Endodermal cell (in vitro differentiated cells): ENCODE data around the gene SEC14L2. TPM values are rescaled to one million over a fixed set of nuclear protein-coding genes. Genes with fewer than 3 reads are reported as not detected.

ENCODE experiments used
- DNase-seq: peaks from one replicate; pipeline ENCODE4 v3.0.0-alpha.2; 2017
- H3K27ac ChIP-seq: 2 replicates; pipeline ENCODE4 v1.5.1; 2013; ENCODE audit warnings: mild to moderate bottlenecking, low read depth, low read length, moderate library complexity
- H3K27me3 ChIP-seq: 2 replicates; pipeline ENCODE4 v1.6.1; 2013; ENCODE audit warnings: mild to moderate bottlenecking, low read length, moderate library complexity; ENCODE audit not compliant: insufficient read depth, control insufficient read depth, poor library complexity, severe bottlenecking
- H3K36me3 ChIP-seq: 2 replicates; pipeline ENCODE4 v1.7.0; 2013; ENCODE audit warnings: mild to moderate bottlenecking, low read length, moderate library complexity; ENCODE audit not compliant: control insufficient read depth, insufficient read depth
- H3K4me1 ChIP-seq: one replicate; pipeline ENCODE4 v1.7.0; 2013; ENCODE audit warnings: low read length; ENCODE audit not compliant: control insufficient read depth, insufficient read depth
- H3K4me3 ChIP-seq: 2 replicates; pipeline ENCODE4 v1.5.1; 2013; ENCODE audit warnings: mild to moderate bottlenecking, low read length, moderate library complexity
- H3K9ac ChIP-seq: 2 replicates; pipeline ENCODE4 v1.6.1; 2013; ENCODE audit warnings: mild to moderate bottlenecking, low read length, moderate library complexity; ENCODE audit not compliant: poor library complexity, severe bottlenecking; ENCODE audit errors: extremely low read depth
- H3K9me3 ChIP-seq: 2 replicates; pipeline ENCODE4 v1.6.1; 2013; ENCODE audit warnings: mild to moderate bottlenecking, low read length, moderate library complexity; ENCODE audit not compliant: control insufficient read depth
- H3K27ac Mint-ChIP-seq: 2 replicates; pipeline ENCODE4 v1.8.0; 2020; ENCODE audit warnings: mixed read lengths
- H3K27me3 Mint-ChIP-seq: 2 replicates; pipeline ENCODE4 v1.8.0; 2021; ENCODE audit warnings: mild to moderate bottlenecking, mixed read lengths; ENCODE audit not compliant: insufficient read depth
- H3K36me3 Mint-ChIP-seq: 2 replicates; pipeline ENCODE4 v1.8.0; 2020; ENCODE audit warnings: low read depth, mixed read lengths
- H3K4me1 Mint-ChIP-seq: 2 replicates; pipeline ENCODE4 v1.8.0; 2020; ENCODE audit warnings: mixed read lengths
- H3K4me3 Mint-ChIP-seq: 2 replicates; pipeline ENCODE4 v1.8.0; 2020; ENCODE audit warnings: mild to moderate bottlenecking, moderate library complexity, mixed read lengths
- H3K9me3 Mint-ChIP-seq: 2 replicates; pipeline ENCODE4 v1.8.0; 2020; ENCODE audit warnings: mild to moderate bottlenecking, mixed read lengths
- WGBS, 2 experiments: methylation state at CpG; one replicate each; pipeline versions ENCODE4 v1.1.5 to v1.1.7; 2013; ENCODE audit warnings: missing lambda C conversion rate in 2 of 2, mixed read lengths in 1 of 2; ENCODE audit not compliant: insufficient coverage in 1 of 2, insufficient read length in 1 of 2; 5-methylcytosine and 5-hydroxymethylcytosine counted together
- total RNA-seq, 2 donors: library from RNA; stranded (reverse); fragmentation: NEBNext Ultra II Directional in 1 of 2; extraction: Animal tissue kit (Norgen Biotek cat#: 25700) in 1 of 2; gene quantifications; 2 replicates in 1 of 2; 3 replicates in 1 of 2; pipeline ENCODE4 v1.2.1, GENCODE V29; 2021
- TF ChIP-seq, protein P1 (sequence below): fragments of 200-600 bp; sonication (generic); conservative IDR thresholded peaks from 2 replicates; pipeline ENCODE4 v1.5.0; 2021; ENCODE audit warnings: antibody characterized with exemption, mild to moderate bottlenecking

The SEC14L2 gene
- total RNA-seq, 2 donors from 2014 or later, result 13.9 to 19.1 TPM

DNA sequence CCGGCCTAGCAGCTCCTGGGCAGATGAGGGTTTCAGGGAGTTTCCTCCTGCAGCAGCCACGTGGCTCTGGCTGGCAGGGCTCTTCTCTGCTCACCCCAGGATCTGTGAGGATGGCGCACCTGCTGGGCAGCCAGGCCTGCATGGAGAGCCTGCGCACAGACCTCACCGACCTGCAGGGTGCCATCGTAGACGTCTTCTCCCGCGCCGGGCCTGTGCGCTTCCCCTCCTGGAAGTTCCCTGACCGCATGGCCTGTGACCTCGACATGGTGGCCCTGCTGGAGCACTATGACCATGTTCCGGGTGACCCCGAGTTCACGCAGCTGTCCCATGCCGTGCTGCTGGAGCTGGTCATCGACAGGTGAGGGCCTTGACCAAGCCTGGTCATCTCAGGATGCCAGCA lies 30.9 kb upstream of the SEC14L2 start:
- Histone ChIP-seq H3K9me3 (no peaks in the 10 kb centered on the region), H3K27me3 (no peaks in the 10 kb centered on the region), H3K36me3 (peaks cover 8% of the 10 kb centered on the region), H3K9ac (no peak overlapping the region), H3K4me1 (no peaks in the 10 kb centered on the region), H3K4me3 (no peak overlapping the region), H3K27ac (no peak overlapping the region)
- no peak overlapping the region for H3K4me3 Mint-ChIP-seq
- TF ChIP-seq, protein P1, sequence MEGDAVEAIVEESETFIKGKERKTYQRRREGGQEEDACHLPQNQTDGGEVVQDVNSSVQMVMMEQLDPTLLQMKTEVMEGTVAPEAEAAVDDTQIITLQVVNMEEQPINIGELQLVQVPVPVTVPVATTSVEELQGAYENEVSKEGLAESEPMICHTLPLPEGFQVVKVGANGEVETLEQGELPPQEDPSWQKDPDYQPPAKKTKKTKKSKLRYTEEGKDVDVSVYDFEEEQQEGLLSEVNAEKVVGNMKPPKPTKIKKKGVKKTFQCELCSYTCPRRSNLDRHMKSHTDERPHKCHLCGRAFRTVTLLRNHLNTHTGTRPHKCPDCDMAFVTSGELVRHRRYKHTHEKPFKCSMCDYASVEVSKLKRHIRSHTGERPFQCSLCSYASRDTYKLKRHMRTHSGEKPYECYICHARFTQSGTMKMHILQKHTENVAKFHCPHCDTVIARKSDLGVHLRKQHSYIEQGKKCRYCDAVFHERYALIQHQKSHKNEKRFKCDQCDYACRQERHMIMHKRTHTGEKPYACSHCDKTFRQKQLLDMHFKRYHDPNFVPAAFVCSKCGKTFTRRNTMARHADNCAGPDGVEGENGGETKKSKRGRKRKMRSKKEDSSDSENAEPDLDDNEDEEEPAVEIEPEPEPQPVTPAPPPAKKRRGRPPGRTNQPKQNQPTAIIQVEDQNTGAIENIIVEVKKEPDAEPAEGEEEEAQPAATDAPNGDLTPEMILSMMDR, result no peak
- peaks cover 11% of the 10 kb centered on the region for H3K4me1 Mint-ChIP-seq
- WGBS, 2 experiments, result 94 to 97% methylated on average over 18 of the region's 18 CpGs
- DNase-seq, result no peak
- H3K9me3 Mint-ChIP-seq, result no peaks in the 10 kb centered on the region
- peak overlapping the region; percentile 66 for H3K27ac Mint-ChIP-seq
- no peaks in the 10 kb centered on the region for H3K27me3 Mint-ChIP-seq
- peaks cover 10% of the 10 kb centered on the region for H3K36me3 Mint-ChIP-seq

DNA sequence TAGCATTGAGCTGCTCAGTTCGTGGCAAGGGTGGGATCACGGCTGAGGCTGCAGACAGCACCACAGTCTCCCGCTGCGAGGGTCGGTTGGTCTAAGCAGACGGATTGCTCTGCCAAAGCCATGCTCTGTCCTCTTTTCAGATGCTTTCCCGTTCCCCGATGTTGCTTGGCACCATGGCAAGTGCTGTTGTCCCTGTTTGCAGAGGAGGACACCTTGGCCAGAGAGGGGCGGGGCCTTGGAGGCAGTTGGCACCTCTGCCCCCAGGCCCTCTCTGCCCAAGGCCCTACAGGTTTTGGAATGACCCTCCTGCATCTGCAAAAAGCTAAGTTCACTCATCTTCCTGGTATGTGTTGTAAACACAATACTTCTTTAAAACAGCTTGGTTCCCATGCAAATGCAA lies 28.4 kb upstream of the SEC14L2 start:
- Histone ChIP-seq H3K4me3 (no peak overlapping the region), H3K9ac (no peak overlapping the region), H3K27me3 (no peaks in the 10 kb centered on the region), H3K36me3 (peaks cover 8% of the 10 kb centered on the region), H3K9me3 (no peaks in the 10 kb centered on the region), H3K4me1 (no peaks in the 10 kb centered on the region), H3K27ac (no peak overlapping the region)
- TF ChIP-seq, protein P1, result no peak
- Mint-ChIP-seq H3K4me1 (no peaks in the 10 kb centered on the region), H3K36me3 (peaks cover 9% of the 10 kb centered on the region), H3K4me3 (no peak overlapping the region), H3K9me3 (no peaks in the 10 kb centered on the region), H3K27me3 (no peaks in the 10 kb centered on the region), H3K27ac (peak overlapping the region; percentile 50)
- no peak for DNase-seq
- 91 to 95% methylated on average over 8 to 9 of the region's 9 CpGs for WGBS, 2 experiments

DNA sequence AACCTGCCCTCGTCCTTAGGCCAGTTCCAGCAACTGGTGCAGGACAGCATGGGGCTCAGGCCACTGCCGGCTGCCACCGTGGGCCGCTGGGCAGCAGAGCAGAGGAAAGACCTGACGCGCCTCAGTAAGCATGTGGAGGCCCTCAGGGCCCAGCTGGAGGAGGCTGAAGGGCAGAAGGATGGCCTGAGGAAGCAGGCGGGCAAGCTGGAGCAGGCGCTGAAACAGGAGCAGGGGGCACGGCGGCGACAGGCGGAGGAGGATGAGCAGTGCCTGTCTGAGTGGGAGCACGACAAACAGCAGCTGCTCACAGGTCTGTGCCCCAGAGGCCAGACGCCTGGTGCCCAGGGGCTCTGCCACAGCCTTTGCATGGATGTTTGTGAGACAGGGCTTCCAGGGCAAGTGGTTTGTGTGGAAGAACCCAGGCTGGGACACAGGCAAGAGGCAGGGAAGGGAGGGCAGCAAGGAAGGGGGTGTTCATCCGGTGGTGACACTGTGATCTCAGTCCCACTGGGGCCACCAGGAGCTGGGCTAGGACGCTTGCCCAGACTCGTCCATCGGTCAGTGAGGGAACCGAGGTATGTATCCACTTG lies 26.1 kb upstream of the SEC14L2 start:
- no peaks in the 10 kb centered on the region for H3K27me3 Mint-ChIP-seq
- Histone ChIP-seq H3K4me1 (no peaks in the 10 kb centered on the region), H3K9me3 (no peaks in the 10 kb centered on the region), H3K27me3 (no peaks in the 10 kb centered on the region), H3K27ac (peak overlapping the region; percentile 57), H3K36me3 (no peaks in the 10 kb centered on the region), H3K9ac (no peak overlapping the region), H3K4me3 (no peak overlapping the region)
- TF ChIP-seq, protein P1, result no peak
- H3K27ac Mint-ChIP-seq, result no peak overlapping the region
- H3K4me1 Mint-ChIP-seq, result no peaks in the 10 kb centered on the region
- WGBS, 2 experiments, result 93 to 95% methylated on average over 19 of the region's 19 CpGs
- H3K9me3 Mint-ChIP-seq, result no peaks in the 10 kb centered on the region
- H3K36me3 Mint-ChIP-seq, result peaks cover 13% of the 10 kb centered on the region
- H3K4me3 Mint-ChIP-seq, result no peak overlapping the region
- no peak for DNase-seq
